ENCODE data around the gene ENAH.

DNA sequence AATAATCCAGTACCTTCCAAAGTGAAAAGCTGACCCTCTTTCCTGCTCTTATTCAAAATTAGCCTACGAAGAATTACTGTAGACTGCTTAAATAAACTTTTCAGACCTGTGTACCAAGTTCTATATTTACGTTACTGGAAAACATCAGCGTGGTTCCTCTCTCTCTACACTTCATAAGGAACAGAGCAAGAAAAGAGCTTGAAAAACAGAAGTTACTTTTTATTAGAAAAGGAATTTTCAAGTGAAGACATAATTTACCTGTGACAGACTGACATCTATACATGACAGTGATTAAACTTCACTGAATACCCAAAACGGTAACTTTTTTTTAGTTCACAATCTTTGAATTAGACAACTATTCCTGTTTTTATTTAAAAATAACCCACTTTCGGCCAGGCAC is 2.7 kb downstream of the ENAH start:
- TF ChIP-seq, protein P1, sequence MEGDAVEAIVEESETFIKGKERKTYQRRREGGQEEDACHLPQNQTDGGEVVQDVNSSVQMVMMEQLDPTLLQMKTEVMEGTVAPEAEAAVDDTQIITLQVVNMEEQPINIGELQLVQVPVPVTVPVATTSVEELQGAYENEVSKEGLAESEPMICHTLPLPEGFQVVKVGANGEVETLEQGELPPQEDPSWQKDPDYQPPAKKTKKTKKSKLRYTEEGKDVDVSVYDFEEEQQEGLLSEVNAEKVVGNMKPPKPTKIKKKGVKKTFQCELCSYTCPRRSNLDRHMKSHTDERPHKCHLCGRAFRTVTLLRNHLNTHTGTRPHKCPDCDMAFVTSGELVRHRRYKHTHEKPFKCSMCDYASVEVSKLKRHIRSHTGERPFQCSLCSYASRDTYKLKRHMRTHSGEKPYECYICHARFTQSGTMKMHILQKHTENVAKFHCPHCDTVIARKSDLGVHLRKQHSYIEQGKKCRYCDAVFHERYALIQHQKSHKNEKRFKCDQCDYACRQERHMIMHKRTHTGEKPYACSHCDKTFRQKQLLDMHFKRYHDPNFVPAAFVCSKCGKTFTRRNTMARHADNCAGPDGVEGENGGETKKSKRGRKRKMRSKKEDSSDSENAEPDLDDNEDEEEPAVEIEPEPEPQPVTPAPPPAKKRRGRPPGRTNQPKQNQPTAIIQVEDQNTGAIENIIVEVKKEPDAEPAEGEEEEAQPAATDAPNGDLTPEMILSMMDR (IDR thresholded peaks at IDR 0.05) = no peak
- no peak for TF ChIP-seq POLR2AphosphoS5 (IDR thresholded peaks at IDR 0.05)
